HPDE6-E6E7 (cell line): Measurements from ENCODE around the gene TNFSF10.
A peak's percentile ranks its signal among the peaks of the same experiment; 100 is the strongest.
"Not testable (repeated sequence)": the region's sequence is repeated elsewhere in the genome, so short reads cannot be mapped to it uniquely, and the experiment has no call there.

Experiments used
- DNase-seq: peaks from one replicate; pipeline ENCODE4 v3.0.0; 2011; ENCODE audit warnings: missing footprints; ENCODE audit errors: extremely low spot score

Gene TNFSF10

GRCh38 chr3:172544404-172544803, 21.2 kb upstream of the TNFSF10 start:
- no peak for DNase-seq

DNA sequence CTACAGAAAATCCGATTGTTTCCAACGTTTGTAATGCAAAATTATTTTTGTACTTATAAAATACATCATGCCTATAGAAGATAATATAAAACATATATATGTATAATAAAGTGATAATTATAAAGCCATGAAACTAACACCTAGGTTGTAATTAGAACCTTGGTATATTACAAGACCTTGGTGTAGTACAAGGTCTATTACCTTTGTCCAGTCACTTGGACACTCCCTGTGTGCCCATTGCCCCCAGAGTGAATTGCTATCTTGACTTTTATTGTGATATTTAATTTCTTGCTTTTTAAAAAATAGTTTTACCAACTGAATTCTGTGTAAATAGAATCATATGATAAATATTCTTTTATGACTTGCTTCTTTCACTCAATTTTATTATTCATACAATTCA, 20.7 kb upstream of the TNFSF10 start:
- no peak for DNase-seq

GRCh38 chr3:172543419-172543818, 20.2 kb upstream of the TNFSF10 start:
- no peak for DNase-seq

- no peak for DNase-seq
Measured at GRCh38 chr3:172542999-172543398, 19.8 kb upstream of the TNFSF10 start.

GRCh38 chr3:172541945-172542488, 18.8 kb upstream of the TNFSF10 start:
- no peak for DNase-seq

- DNase-seq = no peak
Measured at GRCh38 chr3:172540049-172540448, 16.8 kb upstream of the TNFSF10 start.

DNA sequence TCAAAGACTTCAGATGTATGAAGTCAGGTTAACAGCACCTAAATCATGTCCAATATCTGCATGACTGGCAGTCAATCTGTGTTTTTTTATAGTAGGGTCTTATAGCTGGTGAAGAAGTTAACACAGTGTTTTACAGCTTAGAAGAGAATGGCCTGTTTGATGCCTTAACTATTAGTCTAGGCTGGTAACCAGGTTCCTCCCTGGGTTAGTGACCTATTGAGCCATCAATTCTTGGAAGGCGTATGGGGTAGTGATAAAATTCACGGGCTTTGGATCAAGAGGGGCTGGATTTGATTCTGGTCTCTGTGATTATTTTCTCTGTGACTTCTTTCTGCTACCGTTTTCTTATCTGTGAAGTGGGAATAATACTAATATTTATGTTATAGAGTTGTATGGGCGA, 16.0 kb upstream of the TNFSF10 start:
- no peak for DNase-seq

- DNase-seq = no peak
Measured at GRCh38 chr3:172538368-172539151, 15.3 kb upstream of the TNFSF10 start.

GRCh38 chr3:172537507-172538158, 14.4 kb upstream of the TNFSF10 start:
- DNase-seq = no peak

DNA sequence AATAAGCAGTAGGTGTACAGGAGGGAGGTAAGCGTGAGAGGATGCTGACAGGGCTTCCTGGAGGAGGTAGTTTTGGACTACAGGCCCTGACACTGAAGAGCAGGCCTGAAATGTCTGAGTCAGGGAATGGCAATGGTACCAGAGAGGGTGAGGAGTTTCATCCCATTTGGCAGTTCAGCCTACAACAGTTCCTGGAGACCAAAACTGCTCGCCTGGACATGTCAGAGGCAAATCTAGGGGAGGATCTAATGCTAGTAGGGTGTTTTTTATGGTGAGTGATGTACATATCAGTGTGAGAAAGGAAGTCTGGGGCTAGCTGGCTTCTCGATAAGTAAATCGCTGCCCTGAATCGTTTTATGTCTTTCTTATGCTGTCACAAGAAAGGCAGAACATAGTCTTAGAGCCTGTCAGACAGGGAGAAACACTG, 13.8 kb upstream of the TNFSF10 start:
- DNase-seq = peak; percentile 48

- DNase-seq = no peak
Measured at GRCh38 chr3:172536505-172536904, 13.3 kb upstream of the TNFSF10 start.

- no peak for DNase-seq
Measured at GRCh38 chr3:172530566-172530965, 7.3 kb upstream of the TNFSF10 start.

- DNase-seq = no peak
Measured at GRCh38 chr3:172530101-172530561, 6.9 kb upstream of the TNFSF10 start.

- DNase-seq = no peak
Measured at GRCh38 chr3:172528677-172529076, 5.4 kb upstream of the TNFSF10 start.

GRCh38 chr3:172527306-172527705, 4.1 kb upstream of the TNFSF10 start:
- DNase-seq = no peak

- no peak for DNase-seq
Measured at GRCh38 chr3:172525116-172525613, 1.9 kb upstream of the TNFSF10 start.

GRCh38 chr3:172524611-172525010, 1.4 kb upstream of the TNFSF10 start:
- DNase-seq = no peak

- not testable (repeated sequence) for DNase-seq
Measured at GRCh38 chr3:172521837-172522726, 1.1 kb downstream of the TNFSF10 start.

- no peak for DNase-seq
Measured at GRCh38 chr3:172520301-172520831, 2.9 kb downstream of the TNFSF10 start.

DNA sequence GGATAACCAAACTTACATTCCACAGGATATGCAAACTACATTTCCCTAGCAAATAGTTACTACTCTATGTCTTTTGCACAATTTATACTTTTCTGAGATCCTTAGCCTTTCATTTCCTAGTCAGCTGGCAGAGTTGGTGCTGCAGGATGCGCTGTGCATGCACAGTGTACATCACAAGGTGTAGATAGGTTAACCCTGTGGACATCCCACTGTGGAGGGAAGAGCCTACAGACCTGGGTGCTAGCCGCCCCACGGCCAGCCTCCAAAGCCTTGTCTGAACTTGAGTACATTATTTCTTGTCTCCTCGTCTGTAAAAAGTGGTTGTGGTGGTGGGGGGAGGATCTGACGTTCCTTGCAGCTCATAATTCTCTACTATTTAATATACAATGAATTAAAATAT, 3.5 kb downstream of the TNFSF10 start:
- no peak for DNase-seq

- DNase-seq = no peak
Measured at GRCh38 chr3:172518929-172519640, 4.1 kb downstream of the TNFSF10 start.
